Occipital lobe (tissue), 2 donors: ENCODE data around the gene MYO1C. TPM values are rescaled to one million over a fixed set of nuclear protein-coding genes. Genes with fewer than 3 reads are reported as not detected.
"Not testable (repeated sequence)": the region's sequence is repeated elsewhere in the genome, so short reads cannot be mapped to it uniquely, and the experiment has no call there.

Source experiments
- DNase-seq: peaks from one replicate; lab custom pipeline; 2025; lab: John Stamatoyannopoulos, UW
- total RNA-seq: library from RNA; depleted of rRNA; stranded (reverse); fragments of >200 nt; gene quantifications from one replicate; pipeline ENCODE4 v1.2.3, GENCODE V29; 2014

Gene MYO1C
- total RNA-seq, 1 donor from 2014 or later: 7.3 TPM

- no peak for DNase-seq
Observed at GRCh38 chr17:1467898-1468492, 24.5 kb downstream of the MYO1C start.

GRCh38 chr17:1467258-1467657 is 25.2 kb downstream of the MYO1C start:
- DNase-seq: no peak

- no peak for DNase-seq
Observed at GRCh38 chr17:1464186-1464585, 28.3 kb downstream of the MYO1C start.

GRCh38 chr17:1462164-1463112 is 30.0 kb downstream of the MYO1C start:
- no peak for DNase-seq

GRCh38 chr17:1461198-1461944 is 31.1 kb downstream of the MYO1C start:
- no peak for DNase-seq

- no peak for DNase-seq
Observed at GRCh38 chr17:1460233-1460632, 32.3 kb downstream of the MYO1C start.

GRCh38 chr17:1455797-1456599 is 36.5 kb downstream of the MYO1C start, which contains the start of gene CRK:
TSS of gene CRK (minus strand) at chr17:1456232. CDS start at chr17:1456117, 115 bp downstream.
- peak; percentile 98 for DNase-seq

GRCh38 chr17:1455291-1455796 is 37.1 kb downstream of the MYO1C start:
- no peak for DNase-seq

GRCh38 chr17:1454541-1454940 is 37.9 kb downstream of the MYO1C start:
- no peak for DNase-seq

- not testable (repeated sequence) for DNase-seq
Observed at GRCh38 chr17:1453694-1454093, 38.8 kb downstream of the MYO1C start.

- DNase-seq: no peak
Observed at GRCh38 chr17:1452836-1453235, 39.6 kb downstream of the MYO1C start.

GRCh38 chr17:1450261-1450660 is 42.2 kb downstream of the MYO1C start:
- DNase-seq: not testable (repeated sequence)

- DNase-seq: no peak
Observed at GRCh38 chr17:1449412-1449967, 43.0 kb downstream of the MYO1C start.

- DNase-seq: no peak
Observed at GRCh38 chr17:1447052-1447451, 45.4 kb downstream of the MYO1C start.

- no peak for DNase-seq
Observed at GRCh38 chr17:1446201-1446600, 46.3 kb downstream of the MYO1C start.

- DNase-seq: not testable (repeated sequence)
Observed at GRCh38 chr17:1445695-1446094, 46.8 kb downstream of the MYO1C start.

- not testable (repeated sequence) for DNase-seq
Observed at GRCh38 chr17:1442721-1443120, 49.8 kb downstream of the MYO1C start.

GRCh38 chr17:1442187-1442586 is 50.3 kb downstream of the MYO1C start:
- DNase-seq: no peak

- no peak for DNase-seq
Observed at GRCh38 chr17:1440921-1441320, 51.6 kb downstream of the MYO1C start.

- no peak for DNase-seq
Observed at GRCh38 chr17:1438593-1439083, 53.8 kb downstream of the MYO1C start.
